HepG2 (cell line): ENCODE results near the gene RRP36. TPM values are rescaled to one million over a fixed set of nuclear protein-coding genes. Genes with fewer than 3 reads are reported as not detected.

ENCODE experiments used
- HDAC1 ChIP-seq: sonication (generic); formaldehyde crosslinking; IDR thresholded peaks from 2 replicates; pipeline ENCODE4 v1.5.1; 2020; ENCODE audit warnings: mild to moderate bottlenecking, missing genetic modification reagents
- HIC2 ChIP-seq: sonication (generic); formaldehyde crosslinking; IDR thresholded peaks from 2 replicates; pipeline ENCODE4 v1.9.0; 2022; ENCODE audit warnings: low read depth, missing genetic modification reagents
- IRF1 ChIP-seq: sonication (generic); formaldehyde crosslinking; IDR thresholded peaks from 2 replicates; pipeline ENCODE4 v1.4.0; 2020; ENCODE audit warnings: low read depth, mild to moderate bottlenecking, missing genetic modification reagents
- ISX ChIP-seq: sonication (generic); formaldehyde crosslinking; conservative IDR thresholded peaks from 2 replicates; pipeline ENCODE4 v1.5.0; 2020; ENCODE audit warnings: missing genetic modification reagents
- KDM5B ChIP-seq: sonication (generic); formaldehyde crosslinking; IDR thresholded peaks from 2 replicates; pipeline ENCODE4 v1.4.0; 2020; ENCODE audit warnings: missing genetic modification reagents, mild to moderate bottlenecking, borderline replicate concordance
- MNT ChIP-seq: fragments of 450-650 bp; IDR thresholded peaks from 2 replicates; pipeline ENCODE4 v1.6.1; 2016
- NBN ChIP-seq: fragments of 450-650 bp; conservative IDR thresholded peaks from 2 replicates; pipeline ENCODE4 v1.6.1; 2017
- NR3C1 ChIP-seq: sonication (generic); formaldehyde crosslinking; IDR thresholded peaks from 2 replicates; pipeline ENCODE4 v1.4.0; 2020; ENCODE audit warnings: missing genetic modification reagents
- ZNF12 ChIP-seq: sonication (generic); formaldehyde crosslinking; IDR thresholded peaks from 2 replicates; pipeline ENCODE4 v1.5.0; 2020; ENCODE audit warnings: missing genetic modification reagents
- ZNF3 ChIP-seq: IDR thresholded peaks from 2 replicates; pipeline ENCODE4 v1.7.0; 2017; ENCODE audit warnings: inconsistent platforms
- ZNF335 ChIP-seq: sonication (generic); formaldehyde crosslinking; IDR thresholded peaks from 2 replicates; pipeline ENCODE4 v1.4.0; 2020; ENCODE audit warnings: missing genetic modification reagents
- ZNF557 ChIP-seq: sonication (generic); formaldehyde crosslinking; IDR thresholded peaks from 2 replicates; pipeline ENCODE4 v1.4.0; 2020; ENCODE audit warnings: missing genetic modification reagents
- ZNF839 ChIP-seq: sonication (generic); formaldehyde crosslinking; IDR thresholded peaks from 2 replicates; pipeline ENCODE4 v1.4.0; 2020; ENCODE audit warnings: missing genetic modification reagents, mild to moderate bottlenecking, borderline replicate concordance
- polyA plus RNA-seq, 8 experiments: library from polyadenylated mRNA; depleted of rRNA in 3 of 8; stranded (reverse) in 7 of 8; unstranded in 1 of 8; fragments of >200 nt; fragmentation: Illumina TruSeq in 4 of 8; extraction: Trizol in 4 of 8; gene quantifications; 2 replicates each; pipeline versions ENCODE4 v1.2.1 to v1.2.3, GENCODE V29; 2011 to 2016; ENCODE audit warnings: low read depth in 4 of 8, missing spikeins in 1 of 8, mixed read lengths in 1 of 8; ENCODE audit not compliant: insufficient read depth in 1 of 8
- total RNA-seq, 5 experiments: library from RNA; depleted of rRNA; stranded (reverse); fragments of >200 nt; fragmentation: Illumina TruSeq; extraction: Trizol; gene quantifications; 2 replicates each; pipeline ENCODE4 v1.2.3, GENCODE V29; 2016; ENCODE audit warnings: low read depth in 1 of 5
- TF ChIP-seq, protein P1 (sequence below): sonication (generic); formaldehyde crosslinking; IDR thresholded peaks from 2 replicates; pipeline ENCODE4 v1.4.0; 2020; ENCODE audit warnings: missing genetic modification reagents
- TF ChIP-seq, protein P2 (sequence below): sonication (generic); formaldehyde crosslinking; conservative IDR thresholded peaks from 2 replicates; pipeline ENCODE4 v1.4.0; 2020; ENCODE audit warnings: missing genetic modification reagents
- TF ChIP-seq, protein P3 (sequence below): sonication (generic); formaldehyde crosslinking; conservative IDR thresholded peaks from 2 replicates; pipeline ENCODE4 v1.8.0; 2022; ENCODE audit warnings: low read depth, missing genetic modification reagents

Gene RRP36
- total and polyA plus RNA-seq, 2 of the 13 experiments (the other 11 are each of a cell fraction or from before 2014, with no cell fraction given) = 29.5 to 144 TPM

DNA sequence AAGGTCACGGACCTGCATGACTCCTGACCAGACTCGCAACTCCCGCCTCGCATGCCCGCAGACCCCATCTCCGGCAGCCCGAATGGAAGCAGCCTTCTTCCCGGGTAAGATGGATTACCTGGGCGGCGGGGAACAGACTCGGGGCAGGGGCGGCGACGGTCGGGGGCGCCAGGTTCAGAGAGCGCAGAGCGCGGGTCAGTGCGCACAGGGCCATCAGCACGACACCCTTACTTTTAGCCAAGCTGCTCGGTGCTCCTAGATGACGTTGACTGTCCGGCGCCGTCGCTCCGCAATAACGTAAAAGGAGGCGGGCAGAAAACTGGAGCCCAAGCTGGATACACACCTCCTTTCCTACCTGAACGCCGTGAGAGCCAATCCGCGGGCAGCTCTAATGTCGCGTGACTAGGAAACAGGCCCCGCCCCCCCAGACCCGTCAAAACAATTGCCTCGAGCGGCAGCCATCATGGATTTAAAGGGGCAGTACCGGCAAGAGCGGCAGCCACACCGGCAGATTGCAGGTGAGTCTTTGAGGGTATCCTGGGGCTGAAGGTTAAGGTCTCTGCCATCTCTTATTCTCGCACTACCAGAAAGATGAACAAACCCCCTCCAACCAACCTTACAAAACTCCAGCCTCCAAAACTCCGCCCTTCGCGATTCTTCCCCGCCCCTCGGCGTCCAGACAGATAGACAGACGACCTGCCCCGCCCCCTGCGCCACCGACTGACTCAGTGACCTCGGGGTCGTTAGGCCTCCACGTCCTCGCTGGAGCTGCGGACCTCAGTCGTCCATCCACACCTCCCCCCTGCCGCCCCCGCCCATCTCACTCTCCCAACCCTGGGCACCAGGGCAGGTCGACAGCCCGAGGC, 38.0 kb downstream of the RRP36 start, which contains the start of the genes KLC4 and MRPL2 (continued):
- TF ChIP-seq MNT = peak; percentile 77
- peak; percentile 94 for TF ChIP-seq HDAC1
- TF ChIP-seq NR3C1 (CRISPR knock-in tag) = no peak
- peak; percentile 82; the same call in 1 of the 2 replicates for TF ChIP-seq ZNF335 (CRISPR knock-in tag)
- TF ChIP-seq ZNF3 (CRISPR knock-in tag) = peak; percentile 97
- TF ChIP-seq ISX = no peak
- peak; percentile 39; the same call in 1 of the 2 replicates for TF ChIP-seq KDM5B (CRISPR knock-in tag)
- TF ChIP-seq ZNF839 (CRISPR knock-in tag) = no peak
- TF ChIP-seq NBN = no peak
- TF ChIP-seq IRF1 (CRISPR knock-in tag) = no peak
- TF ChIP-seq, protein P1, sequence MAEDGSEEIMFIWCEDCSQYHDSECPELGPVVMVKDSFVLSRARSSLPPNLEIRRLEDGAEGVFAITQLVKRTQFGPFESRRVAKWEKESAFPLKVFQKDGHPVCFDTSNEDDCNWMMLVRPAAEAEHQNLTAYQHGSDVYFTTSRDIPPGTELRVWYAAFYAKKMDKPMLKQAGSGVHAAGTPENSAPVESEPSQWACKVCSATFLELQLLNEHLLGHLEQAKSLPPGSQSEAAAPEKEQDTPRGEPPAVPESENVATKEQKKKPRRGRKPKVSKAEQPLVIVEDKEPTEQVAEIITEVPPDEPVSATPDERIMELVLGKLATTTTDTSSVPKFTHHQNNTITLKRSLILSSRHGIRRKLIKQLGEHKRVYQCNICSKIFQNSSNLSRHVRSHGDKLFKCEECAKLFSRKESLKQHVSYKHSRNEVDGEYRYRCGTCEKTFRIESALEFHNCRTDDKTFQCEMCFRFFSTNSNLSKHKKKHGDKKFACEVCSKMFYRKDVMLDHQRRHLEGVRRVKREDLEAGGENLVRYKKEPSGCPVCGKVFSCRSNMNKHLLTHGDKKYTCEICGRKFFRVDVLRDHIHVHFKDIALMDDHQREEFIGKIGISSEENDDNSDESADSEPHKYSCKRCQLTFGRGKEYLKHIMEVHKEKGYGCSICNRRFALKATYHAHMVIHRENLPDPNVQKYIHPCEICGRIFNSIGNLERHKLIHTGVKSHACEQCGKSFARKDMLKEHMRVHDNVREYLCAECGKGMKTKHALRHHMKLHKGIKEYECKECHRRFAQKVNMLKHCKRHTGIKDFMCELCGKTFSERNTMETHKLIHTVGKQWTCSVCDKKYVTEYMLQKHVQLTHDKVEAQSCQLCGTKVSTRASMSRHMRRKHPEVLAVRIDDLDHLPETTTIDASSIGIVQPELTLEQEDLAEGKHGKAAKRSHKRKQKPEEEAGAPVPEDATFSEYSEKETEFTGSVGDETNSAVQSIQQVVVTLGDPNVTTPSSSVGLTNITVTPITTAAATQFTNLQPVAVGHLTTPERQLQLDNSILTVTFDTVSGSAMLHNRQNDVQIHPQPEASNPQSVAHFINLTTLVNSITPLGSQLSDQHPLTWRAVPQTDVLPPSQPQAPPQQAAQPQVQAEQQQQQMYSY (CRISPR knock-in tag) = no peak
- TF ChIP-seq ZNF12 (CRISPR knock-in tag) = no peak; the same call in none of the 2 replicates
- 0 out of 2 replicates have a peak, but pooled peaks have one; percentile 23 for TF ChIP-seq ZNF557 (CRISPR knock-in tag)
- TF ChIP-seq, protein P2, sequence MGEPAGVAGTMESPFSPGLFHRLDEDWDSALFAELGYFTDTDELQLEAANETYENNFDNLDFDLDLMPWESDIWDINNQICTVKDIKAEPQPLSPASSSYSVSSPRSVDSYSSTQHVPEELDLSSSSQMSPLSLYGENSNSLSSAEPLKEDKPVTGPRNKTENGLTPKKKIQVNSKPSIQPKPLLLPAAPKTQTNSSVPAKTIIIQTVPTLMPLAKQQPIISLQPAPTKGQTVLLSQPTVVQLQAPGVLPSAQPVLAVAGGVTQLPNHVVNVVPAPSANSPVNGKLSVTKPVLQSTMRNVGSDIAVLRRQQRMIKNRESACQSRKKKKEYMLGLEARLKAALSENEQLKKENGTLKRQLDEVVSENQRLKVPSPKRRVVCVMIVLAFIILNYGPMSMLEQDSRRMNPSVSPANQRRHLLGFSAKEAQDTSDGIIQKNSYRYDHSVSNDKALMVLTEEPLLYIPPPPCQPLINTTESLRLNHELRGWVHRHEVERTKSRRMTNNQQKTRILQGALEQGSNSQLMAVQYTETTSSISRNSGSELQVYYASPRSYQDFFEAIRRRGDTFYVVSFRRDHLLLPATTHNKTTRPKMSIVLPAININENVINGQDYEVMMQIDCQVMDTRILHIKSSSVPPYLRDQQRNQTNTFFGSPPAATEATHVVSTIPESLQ (CRISPR knock-in tag) = peak; percentile 31; the same call in 1 of the 2 replicates
- TF ChIP-seq, protein P3, sequence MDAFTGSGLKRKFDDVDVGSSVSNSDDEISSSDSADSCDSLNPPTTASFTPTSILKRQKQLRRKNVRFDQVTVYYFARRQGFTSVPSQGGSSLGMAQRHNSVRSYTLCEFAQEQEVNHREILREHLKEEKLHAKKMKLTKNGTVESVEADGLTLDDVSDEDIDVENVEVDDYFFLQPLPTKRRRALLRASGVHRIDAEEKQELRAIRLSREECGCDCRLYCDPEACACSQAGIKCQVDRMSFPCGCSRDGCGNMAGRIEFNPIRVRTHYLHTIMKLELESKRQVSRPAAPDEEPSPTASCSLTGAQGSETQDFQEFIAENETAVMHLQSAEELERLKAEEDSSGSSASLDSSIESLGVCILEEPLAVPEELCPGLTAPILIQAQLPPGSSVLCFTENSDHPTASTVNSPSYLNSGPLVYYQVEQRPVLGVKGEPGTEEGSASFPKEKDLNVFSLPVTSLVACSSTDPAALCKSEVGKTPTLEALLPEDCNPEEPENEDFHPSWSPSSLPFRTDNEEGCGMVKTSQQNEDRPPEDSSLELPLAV (CRISPR knock-in tag) = no peak
- no peak for TF ChIP-seq HIC2
